Measurements from ENCODE around the gene CD99.

Gene CD99

GRCh38 chrX:2785538-2785937 is 94.4 kb downstream of the CD99 start (continued):
- TF ChIP-seq ZNF518A (tag by site-specific recombination; conservative IDR thresholded peaks at IDR 0.05; ENCODE audit: low read depth) (no peak), ZNF18 (tag by site-specific recombination; IDR thresholded peaks at IDR 0.05) (no peak), BCL11B (tag by site-specific recombination; IDR thresholded peaks at IDR 0.05; ENCODE audit: low read depth) (no peak), TSHZ1 (tag by site-specific recombination; IDR thresholded peaks at IDR 0.05; ENCODE audit: borderline replicate concordance) (no peak), ZNF184 (tag by site-specific recombination; IDR thresholded peaks at IDR 0.05) (no peak), ZSCAN23 (tag by site-specific recombination; IDR thresholded peaks at IDR 0.05) (no peak)

GRCh38 chrX:2788980-2789379 is 97.9 kb downstream of the CD99 start:
- TF ChIP-seq SCRT1 (tag by site-specific recombination; IDR thresholded peaks at IDR 0.05; ENCODE audit: borderline replicate concordance) (no peak), ZNF23 (tag by site-specific recombination; IDR thresholded peaks at IDR 0.05; ENCODE audit: borderline replicate concordance) (no peak), GLIS1 (tag by site-specific recombination; IDR thresholded peaks at IDR 0.05) (no peak), TRIM28 (IDR thresholded peaks at IDR 0.05; ENCODE audit: borderline replicate concordance, low read length) (no peak), ZNF239 (tag by site-specific recombination; IDR thresholded peaks at IDR 0.05) (no peak), KLF1 (tag by site-specific recombination; IDR thresholded peaks at IDR 0.05) (no peak), ZNF792 (tag by site-specific recombination; IDR thresholded peaks at IDR 0.05) (no peak), PRDM6 (tag by site-specific recombination; IDR thresholded peaks at IDR 0.05) (no peak), ZNF274 (IDR thresholded peaks at IDR 0.05; ENCODE audit: low read length) (no peak), ZNF274 (tag by site-specific recombination; IDR thresholded peaks at IDR 0.05; ENCODE audit: borderline replicate concordance) (no peak)
- POLR2A ChIA-PET: no interaction called here

More at GRCh38 chrX:2788980-2789379, 97.9 kb downstream of the CD99 start:
- H3K36me3 ChIP-seq (ENCODE audit: control insufficient read depth in 2 of 2, insufficient read depth in 1 of 2, low read length in 2 of 2): no peaks in the 10 kb centered on the region
- H3K4me1 ChIP-seq (ENCODE audit: control insufficient read depth, insufficient read depth, low read length): no peaks in the 10 kb centered on the region
- no peak overlapping the region for H3K27ac ChIP-seq (ENCODE audit: extremely low read depth, low read depth, low read length)
- H3K4me3 ChIP-seq (ENCODE audit: low read depth, low read length): no peak overlapping the region
- H3K9me3 ChIP-seq (ENCODE audit: control insufficient read depth, insufficient read depth, low read depth, low read length): no peaks in the 10 kb centered on the region
- CTCF ChIA-PET: no interaction called here
